ENCODE results near the gene SORL1. TPM values are rescaled to one million over a fixed set of nuclear protein-coding genes. Genes with fewer than 3 reads are reported as not detected.
A peak's percentile ranks its signal among the peaks of the same experiment; 100 is the strongest.

Gene SORL1
- total and polyA plus RNA-seq, 2 of the 8 experiments (the other 6 are each of a cell fraction or from before 2014, with no cell fraction given), result 38.1 to 65.5 TPM

GRCh38 chr11:121460941-121461514 is 8.9 kb downstream of the SORL1 start:
- FAIRE-seq, result no peak
- Histone ChIP-seq H4K8ac (ENCODE audit: extremely low read depth, insufficient read depth, low read length) (no peak overlapping the region), H2BK15ac (ENCODE audit: low read length) (no peak overlapping the region), H3K27ac (ENCODE audit: low read depth, low read length) (no peak overlapping the region), H3K23ac (ENCODE audit: insufficient read length) (no peak overlapping the region), H3K23me2 (ENCODE audit: low read depth, low read length) (no peaks in the 10 kb centered on the region), H2AFZ (ENCODE audit: low read length) (no peak overlapping the region), H3K79me2 (ENCODE audit: control insufficient read depth in 1 of 2, insufficient read depth in 2 of 2, low read length in 2 of 2) (peaks cover 18 to 95% of the 10 kb centered on the region in 2 experiments), H3K4me3 (ENCODE audit: extremely low read depth in 1 of 4, insufficient read depth in 2 of 4, low read depth in 3 of 4, low read length in 4 of 4) (peak overlapping the region in 1 of 4 experiments; percentile 4; a peak in 1 of 8 replicates), H3K14ac (ENCODE audit: insufficient read length) (no peak overlapping the region), H3K9ac (replicated peaks in 1 of 4; ENCODE audit: extremely low read depth in 1 of 4, low read depth in 3 of 4, low read length in 3 of 4) (no peak overlapping the region), H2AK5ac (ENCODE audit: low read depth, low read length) (no peak overlapping the region), H3K36me3 (ENCODE audit: control insufficient read depth in 2 of 4, insufficient read depth in 4 of 4, low read length in 3 of 4) (no peaks in the 10 kb centered on the region; a peak in 1 of 8 replicates), H2BK120ac (replicated peaks; ENCODE audit: low read depth, low read length) (no peak overlapping the region), H3K79me1 (ENCODE audit: low read depth, low read length) (peaks cover 26% of the 10 kb centered on the region), H4K5ac (ENCODE audit: insufficient read length, low read depth, low read length) (no peak overlapping the region), H3K4me2 (ENCODE audit: insufficient read depth in 1 of 2, low read depth in 2 of 2, low read length in 2 of 2) (no peak overlapping the region), H4K91ac (replicated peaks; ENCODE audit: insufficient read length, low read length) (no peak overlapping the region), H2BK12ac (ENCODE audit: low read depth, low read length) (no peak overlapping the region), H2BK5ac (ENCODE audit: low read depth, low read length) (no peak overlapping the region), H3K4me1 (replicated peaks in 1 of 4; ENCODE audit: control insufficient read depth in 3 of 4, insufficient read depth in 4 of 4, low read length in 3 of 4) (peaks cover 18 to 36% (median 29%) of the 10 kb centered on the region in 4 experiments), H3K27me3 (replicated peaks in 1 of 4; ENCODE audit: control insufficient read depth in 3 of 4, extremely low read depth in 1 of 4, insufficient read depth in 3 of 4, low read length in 3 of 4) (no peaks in the 10 kb centered on the region), H2BK20ac (ENCODE audit: low read length) (no peak overlapping the region), H3K4ac (replicated peaks; ENCODE audit: insufficient read length, low read depth, low read length) (no peak overlapping the region), H3K18ac (ENCODE audit: extremely low read depth, low read length) (no peak overlapping the region), H3K56ac (replicated peaks; ENCODE audit: insufficient read length, low read depth, low read length) (no peak overlapping the region), H4K20me1 (replicated peaks in 1 of 2; ENCODE audit: control insufficient read depth in 1 of 2, insufficient read depth in 2 of 2, low read length in 2 of 2) (peaks cover 0 to 2% of the 10 kb centered on the region in 2 experiments), H3K9me3 (ENCODE audit: insufficient read depth in 2 of 2, low read depth in 1 of 2, low read length in 1 of 2) (no peaks in the 10 kb centered on the region)
- no peak for DNase-seq (ENCODE audit: low read depth in 1 of 2, low spot score in 2 of 2)
- WGBS, 2 experiments (ENCODE audit: extremely low coverage in 1 of 2, insufficient coverage in 1 of 2, insufficient read length in 1 of 2, insufficient replicate concordance in 2 of 2, low coverage in 1 of 2, low lambda C conversion rate in 2 of 2, missing lambda C conversion rate in 1 of 2), result 85% methylated on average over 4 of the region's 4 CpGs; no CpG with 5 or more reads in 1 of the 2 experiments
- ChIA-PET CTCF (ENCODE audit: partially characterized antibody) (interaction anchor here (0.8 to 2.0 kb wide), 5 partner anchors 9 to 82 kb away, joined by 3 to 4 read pairs (median 4); no protein-coding TSS in a partner anchor), POLR2A (ENCODE audit: partially characterized antibody) (interaction anchor here (0.6 to 2.7 kb wide), 3 partner anchors 9 to 85 kb away, joined by 3 to 11 read pairs (median 6); partner anchors contain the start of genes SORL1 and SORL1-AS1)
- no peak for TF ChIP-seq SP1 (IDR thresholded peaks at IDR 0.05; ENCODE audit: low read depth, low read length)

All from H1 (cell line).